ENCODE results near the gene SDF4.

The SDF4 gene

GRCh38 chr1:1235016-1235744, 3.4 kb upstream of the SDF4 start:
- Histone ChIP-seq H3K4me1 (ENCODE audit: insufficient read depth, poor library complexity, severe bottlenecking) (peaks cover 10% of the 10 kb centered on the region), H3K36me3 (ENCODE audit: low read depth) (peaks cover 6% of the 10 kb centered on the region), H3K27ac (ENCODE audit: poor library complexity, severe bottlenecking) (no peak overlapping the region), H3K4me3 (ENCODE audit: severe bottlenecking) (no peak overlapping the region), H3K27me3 (ENCODE audit: insufficient read depth, poor library complexity, severe bottlenecking) (no peaks in the 10 kb centered on the region), H3K9me3 (ENCODE audit: severe bottlenecking) (no peaks in the 10 kb centered on the region)
- DNase-seq (ENCODE audit: low spot score) (no peak), ATAC-seq (ENCODE audit: low read depth) (no peak)
- TF ChIP-seq CTCF (IDR thresholded peaks at IDR 0.05; ENCODE audit: poor library complexity, severe bottlenecking) = no peak

- no peak overlapping the region for H3K27ac ChIP-seq (ENCODE audit: poor library complexity, severe bottlenecking)
- H3K36me3 ChIP-seq (ENCODE audit: low read depth) = peaks cover 9% of the 10 kb centered on the region
- peaks cover 10% of the 10 kb centered on the region for H3K4me1 ChIP-seq (ENCODE audit: insufficient read depth, poor library complexity, severe bottlenecking)
- TF ChIP-seq CTCF (IDR thresholded peaks at IDR 0.05; ENCODE audit: poor library complexity, severe bottlenecking) = no peak
- DNase-seq (ENCODE audit: low spot score) (no peak), ATAC-seq (ENCODE audit: low read depth) (no peak)
- H3K27me3 ChIP-seq (ENCODE audit: insufficient read depth, poor library complexity, severe bottlenecking) = no peaks in the 10 kb centered on the region
- no peak overlapping the region for H3K4me3 ChIP-seq (ENCODE audit: severe bottlenecking)
- no peaks in the 10 kb centered on the region for H3K9me3 ChIP-seq (ENCODE audit: severe bottlenecking)
Measured at GRCh38 chr1:1234180-1234808, 2.5 kb upstream of the SDF4 start.

- peaks cover 16% of the 10 kb centered on the region for H3K36me3 ChIP-seq (ENCODE audit: low read depth)
- H3K4me1 ChIP-seq (ENCODE audit: insufficient read depth, poor library complexity, severe bottlenecking) = peaks cover 10% of the 10 kb centered on the region
- ATAC-seq (ENCODE audit: low read depth) (no peak), DNase-seq (ENCODE audit: low spot score) (no peak)
- no peaks in the 10 kb centered on the region for H3K27me3 ChIP-seq (ENCODE audit: insufficient read depth, poor library complexity, severe bottlenecking)
- no peaks in the 10 kb centered on the region for H3K9me3 ChIP-seq (ENCODE audit: severe bottlenecking)
- H3K27ac ChIP-seq (ENCODE audit: poor library complexity, severe bottlenecking) = no peak overlapping the region
- H3K4me3 ChIP-seq (ENCODE audit: severe bottlenecking) = no peak overlapping the region
- TF ChIP-seq CTCF (IDR thresholded peaks at IDR 0.05; ENCODE audit: poor library complexity, severe bottlenecking) = no peak
Measured at GRCh38 chr1:1233567-1233892, 1.7 kb upstream of the SDF4 start.

GRCh38 chr1:1232796-1233566, 1.2 kb upstream of the SDF4 start:
- no peak for ATAC-seq (ENCODE audit: low read depth)

More at GRCh38 chr1:1232796-1233566, 1.2 kb upstream of the SDF4 start:
- no peaks in the 10 kb centered on the region for H3K9me3 ChIP-seq (ENCODE audit: severe bottlenecking)
- no peaks in the 10 kb centered on the region for H3K27me3 ChIP-seq (ENCODE audit: insufficient read depth, poor library complexity, severe bottlenecking)
- H3K4me1 ChIP-seq (ENCODE audit: insufficient read depth, poor library complexity, severe bottlenecking) = peaks cover 5% of the 10 kb centered on the region
- DNase-seq (ENCODE audit: low spot score) = no peak
- H3K36me3 ChIP-seq (ENCODE audit: low read depth) = peaks cover 22% of the 10 kb centered on the region
- peak overlapping the region; percentile 90 for H3K4me3 ChIP-seq (ENCODE audit: severe bottlenecking)
- H3K27ac ChIP-seq (ENCODE audit: poor library complexity, severe bottlenecking) = peak overlapping the region; percentile 63
- TF ChIP-seq CTCF (IDR thresholded peaks at IDR 0.05; ENCODE audit: poor library complexity, severe bottlenecking) = no peak
